Activated CD4-positive, alpha-beta memory T cell treated with anti-CD3 and anti-CD28 coated beads, Interleukin-2, amount 10 ng/mL, durations not matched to agents 7 days and 5 days (primary cell): ENCODE data around the gene ZNF230. TPM values are rescaled to one million over a fixed set of nuclear protein-coding genes. Genes with fewer than 3 reads are reported as not detected.

Experiments used
- CTCF ChIA-PET: fragments of 350-600 bp; sonication (Branson Sonifier 250); formaldehyde crosslinking; loops from one replicate; lab custom pipeline; 2021; ENCODE audit warnings: antibody characterized with exemption, inconsistent platforms; lab: Charles Lee
- POLR2A ChIA-PET: fragments of 350-600 bp; sonication (Branson Sonifier 250); formaldehyde crosslinking; loops from one replicate; lab custom pipeline; 2021; ENCODE audit warnings: antibody characterized with exemption; lab: Charles Lee
- DNase-seq: peaks from one replicate; pipeline ENCODE4 v3.0.0-alpha.2; 2020
- H3K27ac Mint-ChIP-seq: one replicate; pipeline ENCODE4 v1.8.0; 2021; ENCODE audit warnings: mild to moderate bottlenecking, mixed read lengths
- H3K27me3 Mint-ChIP-seq: one replicate; pipeline ENCODE4 v1.8.0; 2021; ENCODE audit warnings: mixed read lengths
- H3K36me3 Mint-ChIP-seq: one replicate; pipeline ENCODE4 v1.8.0; 2021; ENCODE audit warnings: low read depth, mixed read lengths
- H3K4me1 Mint-ChIP-seq: one replicate; pipeline ENCODE4 v1.8.0; 2021; ENCODE audit warnings: mixed read lengths
- H3K4me3 Mint-ChIP-seq: one replicate; pipeline ENCODE4 v1.8.0; 2021; ENCODE audit warnings: mild to moderate bottlenecking, mixed read lengths
- H3K9me3 Mint-ChIP-seq: one replicate; pipeline ENCODE4 v1.8.0; 2021; ENCODE audit warnings: mixed read lengths
- total RNA-seq, 2 experiments: library from RNA; stranded (reverse); gene quantifications; one replicate each; pipeline ENCODE4 v1.2.3, GENCODE V29; 2021

Gene ZNF230
- total RNA-seq, 2 experiments from 2014 or later, result 3.7 to 5.8 TPM

GRCh38 chr19:44005973-44006372 lies 3.2 kb downstream of the ZNF230 start:
- Mint-ChIP-seq H3K27ac (no peak overlapping the region), H3K27me3 (no peaks in the 10 kb centered on the region), H3K4me1 (peaks cover 19% of the 10 kb centered on the region), H3K9me3 (peaks cover 54% of the 10 kb centered on the region), H3K36me3 (peaks cover 64% of the 10 kb centered on the region), H3K4me3 (no peak overlapping the region)
- ChIA-PET POLR2A (no interaction called here), CTCF (no interaction called here)
- no peak for DNase-seq

GRCh38 chr19:44007473-44007872 lies 4.7 kb downstream of the ZNF230 start:
- CTCF ChIA-PET, result no interaction called here
- Mint-ChIP-seq H3K36me3 (peaks cover 71% of the 10 kb centered on the region), H3K9me3 (peaks cover 62% of the 10 kb centered on the region), H3K27ac (no peak overlapping the region), H3K4me1 (peaks cover 12% of the 10 kb centered on the region), H3K4me3 (no peak overlapping the region), H3K27me3 (no peaks in the 10 kb centered on the region)
- POLR2A ChIA-PET, result no interaction called here
- DNase-seq, result no peak

- H3K9me3 Mint-ChIP-seq, result peaks cover 80% of the 10 kb centered on the region
- no peaks in the 10 kb centered on the region for H3K4me1 Mint-ChIP-seq
- CTCF ChIA-PET, result no interaction called here
- no peak overlapping the region for H3K4me3 Mint-ChIP-seq
- no peaks in the 10 kb centered on the region for H3K27me3 Mint-ChIP-seq
- peaks cover 69% of the 10 kb centered on the region for H3K36me3 Mint-ChIP-seq
- POLR2A ChIA-PET, result no interaction called here
- H3K27ac Mint-ChIP-seq, result no peak overlapping the region
- DNase-seq, result no peak
Observed at GRCh38 chr19:44010468-44010867, 7.7 kb downstream of the ZNF230 start.

- no peak overlapping the region for H3K4me3 Mint-ChIP-seq
- H3K4me1 Mint-ChIP-seq, result no peaks in the 10 kb centered on the region
- peaks cover 3% of the 10 kb centered on the region for H3K36me3 Mint-ChIP-seq
- DNase-seq, result no peak
- peaks cover 45% of the 10 kb centered on the region for H3K9me3 Mint-ChIP-seq
- ChIA-PET POLR2A (no interaction called here), CTCF (no interaction called here)
- H3K27ac Mint-ChIP-seq, result no peak overlapping the region
- H3K27me3 Mint-ChIP-seq, result no peaks in the 10 kb centered on the region
Observed at GRCh38 chr19:44019498-44019897, 16.7 kb downstream of the ZNF230 start.

GRCh38 chr19:44021221-44021620 lies 18.5 kb downstream of the ZNF230 start:
- ChIA-PET POLR2A (no interaction called here), CTCF (no interaction called here)
- no peaks in the 10 kb centered on the region for H3K27me3 Mint-ChIP-seq
- DNase-seq, result no peak
- H3K4me3 Mint-ChIP-seq, result no peak overlapping the region
- H3K36me3 Mint-ChIP-seq, result peaks cover 15% of the 10 kb centered on the region
- peaks cover 16% of the 10 kb centered on the region for H3K4me1 Mint-ChIP-seq
- no peak overlapping the region for H3K27ac Mint-ChIP-seq
- peaks cover 42% of the 10 kb centered on the region for H3K9me3 Mint-ChIP-seq

- no peaks in the 10 kb centered on the region for H3K27me3 Mint-ChIP-seq
- H3K9me3 Mint-ChIP-seq, result peaks cover 41% of the 10 kb centered on the region
- H3K4me3 Mint-ChIP-seq, result peak overlapping the region; percentile 96
- DNase-seq, result no peak
- H3K4me1 Mint-ChIP-seq, result peaks cover 17% of the 10 kb centered on the region
- ChIA-PET POLR2A (interaction anchor here (1.0 kb wide), 1 partner anchor 71 kb away, joined by 4 read pairs; no protein-coding TSS in a partner anchor), CTCF (no interaction called here)
- H3K27ac Mint-ChIP-seq, result no peak overlapping the region
- H3K36me3 Mint-ChIP-seq, result peaks cover 46% of the 10 kb centered on the region
Observed at GRCh38 chr19:44024900-44025216, 22.1 kb downstream of the ZNF230 start.

- no peaks in the 10 kb centered on the region for H3K27me3 Mint-ChIP-seq
- H3K9me3 Mint-ChIP-seq, result peaks cover 42% of the 10 kb centered on the region
- ChIA-PET POLR2A (interaction anchor here (1.0 kb wide), 1 partner anchor 70 kb away, joined by 4 read pairs; no protein-coding TSS in a partner anchor), CTCF (no interaction called here)
- H3K4me3 Mint-ChIP-seq, result peak within 1 kb of the TSS; percentile 96
- H3K27ac Mint-ChIP-seq, result peak within 1 kb of the TSS; percentile 64
- peaks cover 17% of the 10 kb centered on the region for H3K4me1 Mint-ChIP-seq
- peak; percentile 84 for DNase-seq
- H3K36me3 Mint-ChIP-seq, result peaks cover 51% of the 10 kb centered on the region
Observed at GRCh38 chr19:44025217-44025936, 22.6 kb downstream of the ZNF230 start, which contains the start of gene ZNF222. Gene ZNF222, plus strand, starts transcription at chr19:44025379. Its CDS starts 58 bp downstream, at chr19:44025437.

- ChIA-PET POLR2A (no interaction called here), CTCF (no interaction called here)
- H3K27me3 Mint-ChIP-seq, result no peaks in the 10 kb centered on the region
- peaks cover 60% of the 10 kb centered on the region for H3K36me3 Mint-ChIP-seq
- H3K4me1 Mint-ChIP-seq, result peaks cover 17% of the 10 kb centered on the region
- DNase-seq, result no peak
- H3K9me3 Mint-ChIP-seq, result peaks cover 48% of the 10 kb centered on the region
- H3K27ac Mint-ChIP-seq, result no peak overlapping the region
- H3K4me3 Mint-ChIP-seq, result no peak overlapping the region
Observed at GRCh38 chr19:44026622-44027021, 23.9 kb downstream of the ZNF230 start.

GRCh38 chr19:44032001-44032610 lies 29.3 kb downstream of the ZNF230 start:
- Mint-ChIP-seq H3K4me1 (no peaks in the 10 kb centered on the region), H3K4me3 (no peak overlapping the region), H3K36me3 (peaks cover 53% of the 10 kb centered on the region), H3K27ac (no peak overlapping the region), H3K27me3 (no peaks in the 10 kb centered on the region), H3K9me3 (peaks cover 64% of the 10 kb centered on the region)
- CTCF ChIA-PET, result no interaction called here
- DNase-seq, result no peak
- POLR2A ChIA-PET, result no interaction called here

GRCh38 chr19:44042147-44042546 lies 39.4 kb downstream of the ZNF230 start:
- POLR2A ChIA-PET, result no interaction called here
- H3K36me3 Mint-ChIP-seq, result no peaks in the 10 kb centered on the region
- peaks cover 2% of the 10 kb centered on the region for H3K27me3 Mint-ChIP-seq
- no peak overlapping the region for H3K4me3 Mint-ChIP-seq
- peaks cover 39% of the 10 kb centered on the region for H3K9me3 Mint-ChIP-seq
- CTCF ChIA-PET, result no interaction called here
- no peaks in the 10 kb centered on the region for H3K4me1 Mint-ChIP-seq
- DNase-seq, result no peak
- no peak overlapping the region for H3K27ac Mint-ChIP-seq

- CTCF ChIA-PET, result interaction anchor here (0.6 kb wide), 1 partner anchor 640 kb away, joined by 4 read pairs; no protein-coding TSS in a partner anchor
- Mint-ChIP-seq H3K36me3 (peaks cover 9% of the 10 kb centered on the region), H3K27me3 (peaks cover 3% of the 10 kb centered on the region), H3K9me3 (peaks cover 44% of the 10 kb centered on the region), H3K4me1 (peaks cover 16% of the 10 kb centered on the region), H3K27ac (no peak overlapping the region), H3K4me3 (peak overlapping the region; percentile 64)
- POLR2A ChIA-PET, result no interaction called here
- no peak for DNase-seq
Observed at GRCh38 chr19:44050740-44051649, 48.2 kb downstream of the ZNF230 start.

- peaks cover 16% of the 10 kb centered on the region for H3K4me1 Mint-ChIP-seq
- H3K27ac Mint-ChIP-seq, result no peak within 1 kb of the TSS
- POLR2A ChIA-PET, result no interaction called here
- DNase-seq, result peak; percentile 19
- H3K36me3 Mint-ChIP-seq, result peaks cover 9% of the 10 kb centered on the region
- CTCF ChIA-PET, result interaction anchor here (0.6 kb wide), 1 partner anchor 639 kb away, joined by 4 read pairs; no protein-coding TSS in a partner anchor
- peaks cover 45% of the 10 kb centered on the region for H3K9me3 Mint-ChIP-seq
- peak within 1 kb of the TSS; percentile 64 for H3K4me3 Mint-ChIP-seq
- H3K27me3 Mint-ChIP-seq, result peaks cover 3% of the 10 kb centered on the region
Observed at GRCh38 chr19:44051650-44052402, 49.1 kb downstream of the ZNF230 start, which contains the start of gene ZNF223. Gene ZNF223, plus strand, starts transcription at chr19:44052036. Its CDS starts 3,141 bp downstream, at chr19:44055177.
